ENCODE results near the gene NMB.

Gene NMB

DNA sequence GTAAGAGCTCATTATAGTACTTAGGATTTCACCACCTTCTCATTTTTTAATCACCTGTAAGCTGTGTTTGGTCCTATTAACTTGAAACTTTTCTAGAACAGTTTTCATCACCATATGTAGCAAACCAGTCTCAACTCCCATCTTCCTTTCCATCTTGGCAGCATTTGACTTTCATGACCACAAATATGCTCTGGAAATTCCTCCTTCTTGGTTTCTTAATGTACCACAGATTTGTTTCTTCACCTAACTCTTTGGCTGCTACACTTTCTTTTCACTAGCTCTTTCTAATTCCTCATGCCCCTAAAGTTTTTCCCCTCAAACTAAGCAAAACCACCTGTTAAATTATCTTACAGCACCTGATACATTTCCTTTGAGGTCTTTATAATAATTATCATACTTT is 13.2 kb upstream of the NMB start:
- Histone ChIP-seq H3K36me3 (peaks cover 41% of the 10 kb centered on the region), H3K27me3 (no peaks in the 10 kb centered on the region), H3K9me3 (no peaks in the 10 kb centered on the region), H3K4me3 (ENCODE audit: low read depth, low read length) (no peak overlapping the region), H3K4me1 (no peaks in the 10 kb centered on the region)
- DNase-seq = no peak
- TF ChIP-seq, protein P1, sequence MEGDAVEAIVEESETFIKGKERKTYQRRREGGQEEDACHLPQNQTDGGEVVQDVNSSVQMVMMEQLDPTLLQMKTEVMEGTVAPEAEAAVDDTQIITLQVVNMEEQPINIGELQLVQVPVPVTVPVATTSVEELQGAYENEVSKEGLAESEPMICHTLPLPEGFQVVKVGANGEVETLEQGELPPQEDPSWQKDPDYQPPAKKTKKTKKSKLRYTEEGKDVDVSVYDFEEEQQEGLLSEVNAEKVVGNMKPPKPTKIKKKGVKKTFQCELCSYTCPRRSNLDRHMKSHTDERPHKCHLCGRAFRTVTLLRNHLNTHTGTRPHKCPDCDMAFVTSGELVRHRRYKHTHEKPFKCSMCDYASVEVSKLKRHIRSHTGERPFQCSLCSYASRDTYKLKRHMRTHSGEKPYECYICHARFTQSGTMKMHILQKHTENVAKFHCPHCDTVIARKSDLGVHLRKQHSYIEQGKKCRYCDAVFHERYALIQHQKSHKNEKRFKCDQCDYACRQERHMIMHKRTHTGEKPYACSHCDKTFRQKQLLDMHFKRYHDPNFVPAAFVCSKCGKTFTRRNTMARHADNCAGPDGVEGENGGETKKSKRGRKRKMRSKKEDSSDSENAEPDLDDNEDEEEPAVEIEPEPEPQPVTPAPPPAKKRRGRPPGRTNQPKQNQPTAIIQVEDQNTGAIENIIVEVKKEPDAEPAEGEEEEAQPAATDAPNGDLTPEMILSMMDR (IDR thresholded peaks at IDR 0.05; ENCODE audit: low read depth, low read length) = no peak

DNA sequence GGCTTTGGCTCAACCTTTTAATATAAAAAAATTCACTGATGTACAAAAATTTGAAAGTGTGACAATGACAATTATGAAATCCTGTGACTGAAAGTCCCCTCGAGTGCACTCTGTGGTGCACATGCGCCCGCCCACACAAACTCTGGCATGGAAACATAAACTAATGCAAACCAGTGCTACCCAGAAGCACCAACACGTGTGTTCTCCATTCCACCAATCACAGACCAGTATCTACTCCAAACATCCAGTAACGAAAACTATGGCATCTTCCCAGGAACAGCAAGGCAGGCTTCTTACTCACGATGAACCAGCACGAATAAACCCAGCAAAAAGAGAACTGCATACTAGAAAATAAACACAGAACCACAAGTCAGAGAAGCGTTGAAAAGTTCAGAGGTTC is 11.7 kb upstream of the NMB start:
- Histone ChIP-seq H3K4me1 (no peaks in the 10 kb centered on the region), H3K27me3 (no peaks in the 10 kb centered on the region), H3K4me3 (ENCODE audit: low read depth, low read length) (no peak overlapping the region), H3K9me3 (no peaks in the 10 kb centered on the region), H3K36me3 (peaks cover 42% of the 10 kb centered on the region)
- DNase-seq = no peak
- TF ChIP-seq, protein P1 (IDR thresholded peaks at IDR 0.05; ENCODE audit: low read depth, low read length) = no peak

DNA sequence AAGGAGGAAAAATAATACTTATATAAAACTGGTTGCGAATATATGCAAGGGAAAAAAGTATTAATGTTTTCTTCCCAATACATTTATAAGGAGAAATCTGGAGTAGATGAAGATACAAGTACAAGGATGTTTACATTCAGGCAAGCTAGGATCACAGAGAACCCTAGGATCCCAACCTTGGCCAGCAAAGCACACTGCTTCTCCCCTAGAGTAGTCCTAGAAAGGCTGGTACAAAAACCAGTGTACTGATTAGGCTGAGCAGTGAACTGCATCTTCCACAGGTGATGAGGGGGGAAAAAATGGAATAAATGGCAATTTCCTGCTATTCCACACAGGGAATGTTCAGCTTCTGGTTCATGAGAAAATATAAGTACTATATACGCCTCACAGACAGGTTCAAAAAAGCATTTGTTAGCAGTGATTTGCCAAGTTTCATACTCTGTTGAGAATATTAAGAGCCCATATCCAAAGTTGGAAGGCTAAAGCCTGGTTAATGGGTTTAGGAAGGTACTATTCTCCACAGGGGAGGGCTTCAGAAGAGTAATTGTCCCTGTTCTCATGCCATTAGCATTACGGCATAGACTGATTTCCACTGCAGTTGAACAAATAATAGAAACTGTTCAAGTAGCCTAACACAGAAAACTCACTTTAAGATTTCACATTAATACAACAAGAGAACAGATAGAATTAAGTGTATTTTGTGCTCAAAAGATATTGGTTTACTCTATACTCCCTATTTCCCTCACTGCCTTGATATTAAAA is 10.4 kb upstream of the NMB start:
- TF ChIP-seq, protein P1 (IDR thresholded peaks at IDR 0.05; ENCODE audit: low read depth, low read length) = no peak
- Histone ChIP-seq H3K27me3 (no peaks in the 10 kb centered on the region), H3K4me1 (no peaks in the 10 kb centered on the region), H3K36me3 (peaks cover 40% of the 10 kb centered on the region), H3K4me3 (ENCODE audit: low read depth, low read length) (no peak overlapping the region), H3K9me3 (no peaks in the 10 kb centered on the region)
- no peak for DNase-seq

DNA sequence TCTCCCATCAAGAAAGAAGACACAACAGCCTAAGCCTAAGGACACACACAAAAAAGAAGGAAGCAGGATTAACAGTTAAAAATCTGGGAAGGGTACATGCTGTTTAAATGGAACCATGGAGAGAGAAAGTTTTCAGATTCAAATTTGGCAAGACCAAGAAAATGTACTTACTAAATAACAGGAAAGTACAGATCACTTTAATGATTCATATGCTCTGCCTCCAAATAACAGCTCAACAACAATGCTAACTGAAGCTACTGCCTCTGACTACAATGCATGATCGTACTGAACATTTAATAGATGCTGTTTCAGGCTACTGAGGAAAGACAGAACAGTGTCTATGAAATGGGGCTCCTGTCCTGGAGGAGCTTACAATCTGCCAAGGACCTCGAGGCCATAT is 8.4 kb upstream of the NMB start:
- Histone ChIP-seq H3K4me1 (no peaks in the 10 kb centered on the region), H3K4me3 (ENCODE audit: low read depth, low read length) (no peak overlapping the region), H3K9me3 (no peaks in the 10 kb centered on the region), H3K27me3 (no peaks in the 10 kb centered on the region), H3K36me3 (peaks cover 40% of the 10 kb centered on the region)
- TF ChIP-seq, protein P1 (IDR thresholded peaks at IDR 0.05; ENCODE audit: low read depth, low read length) = no peak
- no peak for DNase-seq

DNA sequence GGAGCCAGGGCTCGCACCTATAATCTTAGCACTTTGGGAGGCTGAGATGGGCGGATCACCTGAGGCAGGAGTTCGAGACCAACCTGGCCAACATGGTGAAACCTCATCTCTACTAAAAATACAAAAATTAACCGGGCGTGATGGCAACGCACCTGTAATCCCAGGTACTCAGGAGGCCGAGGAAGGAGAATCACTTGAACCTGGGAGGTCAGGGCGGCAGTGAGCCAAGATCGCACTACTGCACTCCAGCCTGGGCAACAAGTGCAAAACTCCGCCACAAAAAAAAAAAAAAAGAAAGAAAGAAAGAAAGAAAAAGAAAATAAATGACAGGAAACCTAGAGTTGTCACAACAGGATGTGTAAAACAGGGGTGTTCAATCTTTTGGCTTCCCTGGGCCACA is 3.0 kb upstream of the NMB start:
- H3K4me3 ChIP-seq (ENCODE audit: low read depth, low read length) = no peak overlapping the region
- H3K9me3 ChIP-seq = no peaks in the 10 kb centered on the region
- peaks cover 6% of the 10 kb centered on the region; the same call in 1 of the 2 replicates for H3K4me1 ChIP-seq
- H3K27me3 ChIP-seq = no peaks in the 10 kb centered on the region
- no peak for DNase-seq
- TF ChIP-seq, protein P1 (IDR thresholded peaks at IDR 0.05; ENCODE audit: low read depth, low read length) = no peak
- H3K36me3 ChIP-seq = peaks cover 6% of the 10 kb centered on the region; the same call in 1 of the 2 replicates
